ENCODE measurements around the gene PMF1. TPM values are rescaled to one million over a fixed set of nuclear protein-coding genes. Genes with fewer than 3 reads are reported as not detected.
A peak's percentile ranks its signal among the peaks of the same experiment; 100 is the strongest.

The PMF1 gene
- polyA plus RNA-seq, 2 of the 4 experiments (the other 2 are of a cell fraction) = 59.8 to 63.9 TPM

- no peak; the same call in 1 of the 2 replicates for TF ChIP-seq HDAC2 (IDR thresholded peaks at IDR 0.05)
- 0 out of 2 replicates have a peak, but pooled peaks have one; percentile 28 for TF ChIP-seq RARB (CRISPR knock-in tag; IDR thresholded peaks at IDR 0.05)
- no peak for TF ChIP-seq ZFP36 (IDR thresholded peaks at IDR 0.05; ENCODE audit: borderline replicate concordance, partially characterized antibody)
- TF ChIP-seq CEBPB (IDR thresholded peaks at IDR 0.05) = no peak
- no peak for TF ChIP-seq CTCF (IDR thresholded peaks at IDR 0.05)
- TF ChIP-seq CBX2 (IDR thresholded peaks at IDR 0.05; ENCODE audit: borderline replicate concordance, low read depth) = no peak
- TF ChIP-seq KDM5A (IDR thresholded peaks at IDR 0.05) = peak; percentile 83
- no peak for TF ChIP-seq MAFK (IDR thresholded peaks at IDR 0.05; ENCODE audit: partially characterized antibody)
- peak; percentile 87 to 97; a peak in 4 of 5 replicates for TF ChIP-seq JUN (IDR thresholded peaks at IDR 0.05)
- TF ChIP-seq USF2 (IDR thresholded peaks at IDR 0.05) = no peak
- peak; percentile 93 for TF ChIP-seq BCL3 (IDR thresholded peaks at IDR 0.05)
- peak; percentile 26; the same call in 1 of the 2 replicates for TF ChIP-seq TP53 (CRISPR knock-in tag; IDR thresholded peaks at IDR 0.05)
- TF ChIP-seq ZNF302 (CRISPR knock-in tag; IDR thresholded peaks at IDR 0.05) = no peak
- TF ChIP-seq HMGXB4 (CRISPR knock-in tag; IDR thresholded peaks at IDR 0.05; ENCODE audit: borderline replicate concordance) = no peak
- TF ChIP-seq MYC (IDR thresholded peaks at IDR 0.05; ENCODE audit: borderline replicate concordance, low read length) = peak; percentile 78; the same call in 1 of the 2 replicates
- no peak for TF ChIP-seq NFE2L2 (conservative IDR thresholded peaks at IDR 0.05; ENCODE audit: low read length)
- no peak for TF ChIP-seq HES2 (IDR thresholded peaks at IDR 0.05)
- TF ChIP-seq POLR2AphosphoS2 (conservative IDR thresholded peaks at IDR 0.05; ENCODE audit: low read length) = no peak
- TF ChIP-seq NPAS2 (CRISPR knock-in tag; IDR thresholded peaks at IDR 0.05; ENCODE audit: borderline replicate concordance) = no peak
- TF ChIP-seq FOSL2 (IDR thresholded peaks at IDR 0.05) = no peak
- TF ChIP-seq FOSL2 (CRISPR knock-in tag; IDR thresholded peaks at IDR 0.05) = no peak
- TF ChIP-seq ZC3H11A (IDR thresholded peaks at IDR 0.05) = no peak
Observed at GRCh38 chr1:156282479-156283222, 69.8 kb downstream of the PMF1 start, which contains the start of gene SMG5 (continued).

GRCh38 chr1:156283521-156283920 is 70.7 kb downstream of the PMF1 start:
- DNase-seq (ENCODE audit: low read depth in 1 of 2, low spot score in 1 of 2) = no peak
- ATAC-seq = no peak
- Histone ChIP-seq H3K4me1 (peaks cover 21% of the 10 kb centered on the region), H3K27ac (peak overlapping the region; percentile 90 to 95), H3K9me3 (no peaks in the 10 kb centered on the region), H3K4me2 (peak overlapping the region; percentile 98), H3K4me3 (peak overlapping the region; percentile 83)
- CTCF ChIA-PET = interaction anchor here (0.6 to 3.1 kb wide), 6 partner anchors 10 to 162 kb away, joined by 3 to 9 read pairs (median 6); no protein-coding TSS in a partner anchor
- no peak for TF ChIP-seq MYC (IDR thresholded peaks at IDR 0.05; ENCODE audit: borderline replicate concordance, low read length)
- 58% methylated on average over 1 of the region's 1 CpG for WGBS (ENCODE audit: missing lambda C conversion rate)
- POLR2A ChIA-PET = interaction anchor here (1.5 to 2.6 kb wide), 4 partner anchors 11 to 71 kb away, joined by 6 to 19 read pairs (median 14); partner anchors contain the start of genes CCT3, GLMP, PMF1 and TSACC
- no peak for FAIRE-seq

Measured in A549 (cell line).